H9 (cell line): ENCODE results near the gene ALDH1A1. TPM values are rescaled to one million over a fixed set of nuclear protein-coding genes. Genes with fewer than 3 reads are reported as not detected.

Experiments
- DNase-seq: peaks from one replicate; pipeline ENCODE4 v3.0.0-alpha.2; 2017
- H2AFZ ChIP-seq: one replicate; pipeline ENCODE4 v1.6.1; 2013; ENCODE audit warnings: mild to moderate bottlenecking, low read length, control low read depth, moderate library complexity
- H2AK5ac ChIP-seq: 2 replicates; pipeline ENCODE4 v1.6.1; 2013; ENCODE audit warnings: low read length, control low read depth, mixed read lengths; ENCODE audit not compliant: insufficient read length
- H2BK120ac ChIP-seq: one replicate; pipeline ENCODE4 v1.6.1; 2013; ENCODE audit warnings: low read depth, mild to moderate bottlenecking, low read length, control low read depth, inconsistent platforms; ENCODE audit not compliant: poor library complexity, severe bottlenecking
- H2BK12ac ChIP-seq: 2 replicates; pipeline ENCODE4 v1.6.1; 2013; ENCODE audit warnings: low read length, control low read depth, mixed read lengths, low read depth; ENCODE audit not compliant: insufficient read length
- H2BK15ac ChIP-seq: 2 replicates; pipeline ENCODE4 v1.6.1; 2013; ENCODE audit warnings: low read depth, low read length, control low read depth
- H2BK20ac ChIP-seq: one replicate; pipeline ENCODE4 v1.6.1; 2013; ENCODE audit warnings: low read depth, mild to moderate bottlenecking, low read length, control low read depth, inconsistent platforms; ENCODE audit not compliant: poor library complexity, severe bottlenecking
- H2BK5ac ChIP-seq: 2 replicates; pipeline ENCODE4 v1.6.1; 2013; ENCODE audit warnings: low read length, control low read depth, mixed read lengths; ENCODE audit not compliant: insufficient read length
- H3K14ac ChIP-seq: 2 replicates; pipeline ENCODE4 v1.6.1; 2013; ENCODE audit warnings: low read length, control low read depth; ENCODE audit not compliant: insufficient read depth
- H3K18ac ChIP-seq: 2 replicates; pipeline ENCODE4 v1.6.1; 2013; ENCODE audit warnings: low read depth, mild to moderate bottlenecking, mixed read lengths, low read length, control low read depth; ENCODE audit not compliant: insufficient read length
- H3K23ac ChIP-seq: 2 replicates; pipeline ENCODE4 v1.6.1; 2013; ENCODE audit warnings: low read length, control low read depth, mixed read lengths, low read depth; ENCODE audit not compliant: insufficient read length
- H3K23me2 ChIP-seq: 2 replicates; pipeline ENCODE4 v1.6.1; 2013; ENCODE audit warnings: low read depth, mild to moderate bottlenecking, mixed read lengths, low read length, control low read depth; ENCODE audit not compliant: insufficient read length, poor library complexity, severe bottlenecking
- H3K27ac ChIP-seq: 2 replicates; pipeline ENCODE4 v1.5.1; 2013; ENCODE audit warnings: low read length, control low read depth, mixed read lengths, low read depth; ENCODE audit not compliant: insufficient read length
- H3K27me3 ChIP-seq: 2 replicates; pipeline ENCODE4 v1.6.1; 2013; ENCODE audit warnings: low read length, control low read depth, inconsistent platforms; ENCODE audit not compliant: insufficient read depth
- H3K4ac ChIP-seq: 2 replicates; pipeline ENCODE4 v1.6.1; 2013; ENCODE audit warnings: low read depth, mild to moderate bottlenecking, control low read depth, inconsistent platforms, low read length, moderate library complexity
- H3K4me1 ChIP-seq: 2 replicates; pipeline ENCODE4 v1.6.1; 2013; ENCODE audit warnings: low read length, control low read depth, inconsistent platforms; ENCODE audit not compliant: insufficient read depth
- H3K4me2 ChIP-seq: 2 replicates; pipeline ENCODE4 v1.6.1; 2013; ENCODE audit warnings: low read length, control low read depth, mixed read lengths; ENCODE audit not compliant: insufficient read length, insufficient read depth
- H3K56ac ChIP-seq: 2 replicates; pipeline ENCODE4 v1.6.1; 2013; ENCODE audit warnings: low read depth, mild to moderate bottlenecking, mixed read lengths, low read length, control low read depth; ENCODE audit not compliant: insufficient read length
- H3K79me1 ChIP-seq: 2 replicates; pipeline ENCODE4 v1.6.1; 2013; ENCODE audit warnings: low read depth, mild to moderate bottlenecking, moderate library complexity, low read length, control low read depth, inconsistent platforms; ENCODE audit not compliant: insufficient read depth, poor library complexity, severe bottlenecking
- H3K79me2 ChIP-seq: 2 replicates; pipeline ENCODE4 v1.6.1; 2013; ENCODE audit warnings: low read length, control low read depth, inconsistent platforms; ENCODE audit not compliant: insufficient read depth
- H3K9ac ChIP-seq: 2 replicates; pipeline ENCODE4 v1.6.1; 2013; ENCODE audit warnings: low read length, control low read depth, mixed read lengths; ENCODE audit not compliant: insufficient read length; ENCODE audit errors: extremely low read depth
- H3K9me3 ChIP-seq: one replicate; pipeline ENCODE4 v1.6.1; 2013; ENCODE audit warnings: low read depth, low read length, inconsistent platforms; ENCODE audit not compliant: control insufficient read depth
- H3T11ph ChIP-seq: one replicate; pipeline ENCODE4 v1.6.1; 2013; ENCODE audit warnings: mild to moderate bottlenecking, low read length, control low read depth, inconsistent platforms
- H4K20me1 ChIP-seq: one replicate; pipeline ENCODE4 v1.6.1; 2013; ENCODE audit not compliant: control insufficient read depth, insufficient read length, insufficient read depth
- H4K5ac ChIP-seq: 2 replicates; pipeline ENCODE4 v1.6.1; 2013; ENCODE audit warnings: low read depth, mild to moderate bottlenecking, mixed read lengths, low read length, control low read depth; ENCODE audit not compliant: insufficient read length
- H4K8ac ChIP-seq: replicated peaks from 2 replicates; pipeline ENCODE4 v1.6.1; 2013; ENCODE audit warnings: low read length, control low read depth, mixed read lengths, low read depth; ENCODE audit not compliant: insufficient read length
- H4K91ac ChIP-seq: 2 replicates; pipeline ENCODE4 v1.6.1; 2013; ENCODE audit warnings: low read depth, mild to moderate bottlenecking, moderate library complexity, mixed read lengths, low read length, control low read depth; ENCODE audit not compliant: insufficient read length
- H3K27ac Mint-ChIP-seq, 3 experiments: 2 replicates in 2 of 3; 3 replicates in 1 of 3; pipeline ENCODE4 v1.8.0; 2020 to 2021; ENCODE audit warnings: mixed read lengths in 3 of 3, mild to moderate bottlenecking in 1 of 3, moderate library complexity in 1 of 3
- H3K27me3 Mint-ChIP-seq: 2 replicates; pipeline ENCODE4 v1.8.0; 2021; ENCODE audit warnings: low read depth, mild to moderate bottlenecking, moderate library complexity, mixed read lengths
- H3K36me3 Mint-ChIP-seq, 3 experiments: 2 replicates in 2 of 3; 3 replicates in 1 of 3; pipeline ENCODE4 v1.8.0; 2020 to 2021; ENCODE audit warnings: low read depth in 3 of 3, mixed read lengths in 3 of 3; ENCODE audit not compliant: insufficient read depth in 1 of 3
- H3K4me1 Mint-ChIP-seq, 2 experiments: 2 replicates each; pipeline ENCODE4 v1.8.0; 2020; ENCODE audit warnings: mixed read lengths in 2 of 2
- H3K4me3 Mint-ChIP-seq, 2 experiments: 2 replicates in 1 of 2; 3 replicates in 1 of 2; pipeline ENCODE4 v1.8.0; 2020 to 2021; ENCODE audit warnings: mild to moderate bottlenecking in 2 of 2, mixed read lengths in 2 of 2, moderate library complexity in 1 of 2
- H3K9me3 Mint-ChIP-seq, 2 experiments: 2 replicates in 1 of 2; 3 replicates in 1 of 2; pipeline ENCODE4 v1.8.0; 2020; ENCODE audit warnings: mild to moderate bottlenecking in 2 of 2, mixed read lengths in 2 of 2, moderate library complexity in 1 of 2
- WGBS: extraction: QIAGEN DNeasy Blood & Tissue Kit; methylation state at CpG from one replicate; pipeline ENCODE4 v1.1.7; 2013; ENCODE audit warnings: missing lambda C conversion rate, low lambda C conversion rate, mixed read lengths; ENCODE audit not compliant: insufficient read length; ENCODE audit errors: extremely low coverage; 5-methylcytosine and 5-hydroxymethylcytosine counted together
- total RNA-seq: library from RNA; stranded (reverse); gene quantifications from 2 replicates; pipeline ENCODE4 v1.2.1, GENCODE V29; 2021
- TF ChIP-seq, protein P1 (sequence below): fragments of 200-600 bp; sonication (generic); conservative IDR thresholded peaks from 3 replicates; pipeline ENCODE4 v1.8.0; 2021; ENCODE audit warnings: antibody characterized with exemption, mild to moderate bottlenecking

Gene ALDH1A1
- total RNA-seq, 1 experiment from 2014 or later = 1.1 TPM

DNA sequence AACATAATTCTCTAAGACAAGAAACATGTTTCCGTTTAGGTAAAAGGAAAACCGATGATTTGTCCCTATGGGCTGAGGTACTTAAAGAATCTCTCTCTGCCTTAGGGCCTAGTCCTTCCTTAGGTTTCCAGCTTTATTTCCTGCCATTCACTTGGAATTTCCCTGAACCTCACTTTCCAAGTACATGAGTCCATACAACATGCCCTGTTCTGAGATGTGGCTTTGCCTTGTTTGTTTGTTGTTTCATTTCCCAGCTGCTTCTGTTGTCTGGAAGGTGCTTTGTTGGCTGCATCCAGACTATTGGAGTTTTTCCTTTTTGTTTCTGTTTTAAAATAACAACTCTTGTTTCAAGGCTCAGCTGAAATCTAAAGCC is 95.2 kb downstream of the ALDH1A1 start:
- no peaks in the 10 kb centered on the region for H4K20me1 ChIP-seq
- H4K8ac ChIP-seq = no peak overlapping the region
- Mint-ChIP-seq H3K4me1 (peaks cover 19 to 20% of the 10 kb centered on the region in 2 experiments), H3K9me3 (no peaks in the 10 kb centered on the region; a peak in 1 of 5 replicates), H3K4me3 (no peak overlapping the region), H3K36me3 (no peaks in the 10 kb centered on the region), H3K27me3 (no peaks in the 10 kb centered on the region; the same call in 1 of the 2 replicates), H3K27ac (peak overlapping the region in 1 of 3 experiments; percentile 30; a peak in 1 of 7 replicates)
- no peaks in the 10 kb centered on the region for H3K79me1 ChIP-seq
- no peaks in the 10 kb centered on the region for H3K27me3 ChIP-seq
- no CpG with 5 or more reads among the region's 2 CpGs for WGBS
- no peak overlapping the region for H3K56ac ChIP-seq
- no peak overlapping the region for H2AFZ ChIP-seq
- no peak for DNase-seq
- H2AK5ac ChIP-seq = no peak overlapping the region
- no peak overlapping the region for H3K9ac ChIP-seq
- no peak overlapping the region for H2BK15ac ChIP-seq
- H3K4me2 ChIP-seq = no peak overlapping the region
- no peak overlapping the region for H3K27ac ChIP-seq
- no peak overlapping the region for H4K91ac ChIP-seq
- H4K5ac ChIP-seq = peak overlapping the region; percentile 80
- no peak overlapping the region for H2BK120ac ChIP-seq
- no peaks in the 10 kb centered on the region for H3K23me2 ChIP-seq
- no peaks in the 10 kb centered on the region for H3K79me2 ChIP-seq
- H3K4me1 ChIP-seq = no peaks in the 10 kb centered on the region
- H3K23ac ChIP-seq = no peak overlapping the region
- no peak overlapping the region for H3T11ph ChIP-seq
- H2BK5ac ChIP-seq = no peak overlapping the region
- peak overlapping the region; percentile 45 for H2BK12ac ChIP-seq
- H3K4ac ChIP-seq = no peak overlapping the region
- TF ChIP-seq, protein P1, sequence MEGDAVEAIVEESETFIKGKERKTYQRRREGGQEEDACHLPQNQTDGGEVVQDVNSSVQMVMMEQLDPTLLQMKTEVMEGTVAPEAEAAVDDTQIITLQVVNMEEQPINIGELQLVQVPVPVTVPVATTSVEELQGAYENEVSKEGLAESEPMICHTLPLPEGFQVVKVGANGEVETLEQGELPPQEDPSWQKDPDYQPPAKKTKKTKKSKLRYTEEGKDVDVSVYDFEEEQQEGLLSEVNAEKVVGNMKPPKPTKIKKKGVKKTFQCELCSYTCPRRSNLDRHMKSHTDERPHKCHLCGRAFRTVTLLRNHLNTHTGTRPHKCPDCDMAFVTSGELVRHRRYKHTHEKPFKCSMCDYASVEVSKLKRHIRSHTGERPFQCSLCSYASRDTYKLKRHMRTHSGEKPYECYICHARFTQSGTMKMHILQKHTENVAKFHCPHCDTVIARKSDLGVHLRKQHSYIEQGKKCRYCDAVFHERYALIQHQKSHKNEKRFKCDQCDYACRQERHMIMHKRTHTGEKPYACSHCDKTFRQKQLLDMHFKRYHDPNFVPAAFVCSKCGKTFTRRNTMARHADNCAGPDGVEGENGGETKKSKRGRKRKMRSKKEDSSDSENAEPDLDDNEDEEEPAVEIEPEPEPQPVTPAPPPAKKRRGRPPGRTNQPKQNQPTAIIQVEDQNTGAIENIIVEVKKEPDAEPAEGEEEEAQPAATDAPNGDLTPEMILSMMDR = no peak
- H2BK20ac ChIP-seq = no peak overlapping the region
- H3K14ac ChIP-seq = no peak overlapping the region; the same call in 1 of the 2 replicates
- H3K9me3 ChIP-seq = no peaks in the 10 kb centered on the region
- no peak overlapping the region for H3K18ac ChIP-seq
